ENCODE measurements around the gene PRSS3.
A peak's percentile ranks its signal among the peaks of the same experiment; 100 is the strongest.
"Not testable (repeated sequence)": the region's sequence is repeated elsewhere in the genome, so short reads cannot be mapped to it uniquely, and the experiment has no call there.

PRSS3 gene

DNA sequence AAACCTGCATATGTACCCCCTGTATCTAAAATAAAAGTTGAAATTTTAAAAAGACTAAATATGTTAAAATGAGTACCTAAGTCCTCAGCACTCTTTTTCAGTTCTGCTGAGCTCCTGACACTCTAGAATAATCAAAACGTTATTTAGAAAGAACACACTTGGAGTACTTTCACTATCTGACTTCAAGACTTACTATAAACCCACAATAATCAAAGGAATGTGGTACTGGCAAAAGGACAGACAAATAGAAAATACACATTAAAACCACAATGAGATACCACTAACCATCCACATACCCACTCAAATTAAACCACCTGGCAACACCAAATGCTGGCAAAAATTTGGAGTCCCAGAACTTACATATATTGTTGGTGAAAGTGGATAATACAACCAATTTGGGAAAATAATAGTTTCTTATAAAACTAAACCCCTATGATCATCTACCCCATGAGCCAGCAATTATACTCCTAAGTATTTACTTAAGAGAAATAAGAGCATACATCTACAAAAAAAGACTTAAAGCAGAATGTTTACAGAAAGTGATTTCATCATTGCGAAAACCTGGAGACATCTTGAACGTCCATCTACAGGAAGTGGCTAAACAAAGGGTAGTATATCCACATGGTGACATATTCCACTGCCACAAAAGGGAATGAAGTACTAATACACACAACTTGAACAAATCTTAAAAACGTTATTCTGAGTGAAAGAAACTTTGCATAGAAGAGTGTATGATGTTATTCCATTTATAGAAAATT lies 12.8 kb upstream of the PRSS3 start:
- H3K4me3 ChIP-seq (ENCODE audit: low read length): no peak overlapping the region
- DNase-seq (ENCODE audit: low read depth, low spot score): peak; percentile 42

DNA sequence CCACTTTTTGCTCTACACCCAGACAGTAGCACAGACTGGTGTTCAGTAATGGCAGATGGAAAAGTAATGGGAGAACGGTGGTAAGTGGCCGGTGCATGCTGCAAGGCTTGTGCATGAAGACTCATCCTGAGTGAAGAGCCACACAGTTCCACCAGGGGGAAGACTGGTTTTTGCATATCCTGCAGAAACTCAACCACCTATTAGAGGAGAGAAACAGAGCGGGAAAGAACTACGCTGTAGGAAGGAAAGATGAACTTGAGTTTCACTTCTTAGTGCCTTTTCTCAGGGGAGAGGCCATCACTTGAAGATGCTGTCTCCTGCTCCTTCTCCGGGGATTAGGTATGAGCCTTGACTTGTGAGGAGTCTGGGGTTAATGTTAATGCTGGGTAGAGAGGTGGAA lies 9.4 kb upstream of the PRSS3 start:
- peak; percentile 58 for DNase-seq (ENCODE audit: low read depth, low spot score)
- no peak overlapping the region for H3K4me3 ChIP-seq (ENCODE audit: low read length)

DNA sequence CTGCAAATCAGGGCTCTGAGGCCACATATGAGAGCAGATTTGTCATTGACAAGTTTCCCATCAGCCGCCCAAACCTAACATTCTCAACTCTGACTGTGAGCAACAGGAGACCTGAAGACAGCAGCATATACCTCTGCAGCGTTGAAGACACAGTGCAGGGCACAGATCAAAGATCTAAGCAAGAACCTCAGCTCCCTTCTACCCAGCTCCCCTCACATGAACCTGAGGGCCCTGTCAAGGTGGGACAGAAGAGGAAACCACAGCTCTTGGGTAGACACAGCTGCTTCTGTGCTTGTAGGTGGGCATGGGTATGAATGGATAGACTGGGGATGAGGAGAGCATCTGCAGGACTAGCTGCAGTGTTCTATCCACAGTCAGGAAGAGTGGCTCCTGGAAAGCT lies 8.7 kb upstream of the PRSS3 start:
- no peak overlapping the region for H3K4me3 ChIP-seq (ENCODE audit: low read length)
- DNase-seq (ENCODE audit: low read depth, low spot score): no peak

DNA sequence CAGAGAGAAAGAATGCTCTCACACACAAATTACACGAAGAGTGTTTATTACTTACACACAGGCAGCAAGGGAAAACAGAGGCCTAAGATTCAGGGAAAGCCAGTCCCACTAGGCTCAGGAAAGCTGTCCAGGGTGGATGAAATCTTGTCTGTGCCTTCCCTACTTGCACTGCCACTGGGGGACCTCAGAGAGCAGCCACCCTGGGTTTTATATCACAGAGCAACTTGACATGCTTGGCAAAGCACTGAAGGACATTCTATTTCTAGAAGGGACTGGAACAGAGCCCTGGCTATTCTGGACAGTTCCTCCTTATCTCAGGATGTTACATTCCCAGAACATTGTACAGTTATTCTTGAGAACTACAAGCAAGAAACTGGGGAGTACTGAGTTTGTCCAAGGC lies 7.5 kb upstream of the PRSS3 start:
- no peak for DNase-seq (ENCODE audit: low read depth, low spot score)
- no peak overlapping the region for H3K4me3 ChIP-seq (ENCODE audit: low read length)

DNA sequence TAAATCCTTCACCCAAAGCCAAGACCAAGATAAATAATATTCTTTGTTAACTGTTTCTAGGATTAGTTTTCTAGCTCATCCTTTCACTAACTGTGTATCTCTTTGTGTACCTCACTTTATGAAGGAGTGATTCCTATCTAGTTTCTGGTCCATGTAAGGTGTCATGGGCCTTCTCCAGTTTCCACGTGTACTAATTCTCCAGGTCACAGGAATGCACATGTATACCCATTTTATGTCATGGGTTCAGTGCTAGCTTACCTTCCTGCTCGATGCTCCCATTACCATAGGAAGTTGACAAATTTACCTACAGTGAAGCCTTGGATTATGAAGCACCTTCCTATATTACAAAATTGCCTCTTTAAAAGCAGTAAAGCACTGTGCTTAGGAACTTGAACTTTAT lies 5.9 kb upstream of the PRSS3 start:
- not testable (repeated sequence) for H3K4me3 ChIP-seq (ENCODE audit: low read length); DNase-seq (ENCODE audit: low read depth, low spot score)

DNA sequence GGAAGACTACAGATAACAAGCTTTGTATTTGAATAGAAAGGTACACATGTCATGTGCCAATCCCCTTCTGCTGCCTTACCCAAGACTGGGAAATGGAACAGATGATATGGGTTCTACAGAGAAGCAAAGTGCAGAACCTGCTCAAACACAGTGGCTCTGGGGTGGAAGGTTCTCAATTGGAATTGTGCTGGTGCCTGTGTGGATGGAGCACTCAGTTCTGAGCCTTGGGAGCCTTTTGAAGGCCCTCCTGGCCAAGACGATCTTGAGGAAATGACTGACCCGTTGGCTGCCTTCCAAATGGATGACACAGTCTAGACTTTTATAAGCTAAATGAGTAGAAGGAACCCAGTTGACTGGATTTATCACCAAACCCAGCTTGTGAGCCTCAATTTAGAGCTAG lies 4.2 kb upstream of the PRSS3 start:
- no peak overlapping the region for H3K4me3 ChIP-seq (ENCODE audit: low read length)
- DNase-seq (ENCODE audit: low read depth, low spot score): no peak

DNA sequence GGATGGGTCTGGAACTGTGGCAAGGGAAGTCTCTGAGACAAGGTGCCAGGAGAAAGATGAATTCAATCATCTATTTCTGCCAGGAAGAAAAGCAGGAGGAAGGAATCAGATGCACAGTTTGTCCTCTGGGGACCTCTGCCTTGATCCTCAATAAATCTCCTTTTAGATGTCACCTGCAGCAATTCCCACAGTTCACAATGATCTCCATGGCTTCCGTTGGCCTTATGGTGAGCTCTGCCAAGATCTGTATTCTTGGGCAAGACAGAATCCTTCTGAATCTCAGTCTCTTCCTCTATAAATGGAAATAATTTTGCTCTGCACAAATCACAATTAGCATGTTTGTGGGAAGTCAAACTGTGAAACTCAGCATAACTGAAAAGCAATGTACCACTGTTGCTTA lies 1.9 kb upstream of the PRSS3 start:
- not testable (repeated sequence) for H3K4me3 ChIP-seq (ENCODE audit: low read length); DNase-seq (ENCODE audit: low read depth, low spot score)

DNA sequence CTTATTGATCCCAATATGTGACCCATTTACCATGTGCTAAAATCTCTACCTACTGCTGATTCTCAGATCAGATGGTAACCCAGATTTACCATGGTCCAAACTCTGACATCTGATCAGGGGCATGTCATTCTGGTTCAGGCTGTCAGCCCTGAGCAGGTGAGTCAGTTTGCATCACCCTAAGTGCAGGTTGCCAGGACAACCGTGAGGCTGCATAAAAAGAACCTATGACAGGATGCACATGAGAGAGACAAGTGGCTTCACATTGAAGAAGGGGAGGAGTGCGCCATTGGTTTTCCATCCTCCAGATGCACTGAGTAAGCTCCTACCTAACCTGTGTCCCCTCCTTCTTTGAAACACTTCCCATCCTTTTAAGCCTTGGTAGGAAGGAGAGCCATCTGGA lies 801 bp upstream of the PRSS3 start:
- no peak overlapping the region for H3K4me3 ChIP-seq (ENCODE audit: low read length)
- no peak for DNase-seq (ENCODE audit: low read depth, low spot score)

DNA sequence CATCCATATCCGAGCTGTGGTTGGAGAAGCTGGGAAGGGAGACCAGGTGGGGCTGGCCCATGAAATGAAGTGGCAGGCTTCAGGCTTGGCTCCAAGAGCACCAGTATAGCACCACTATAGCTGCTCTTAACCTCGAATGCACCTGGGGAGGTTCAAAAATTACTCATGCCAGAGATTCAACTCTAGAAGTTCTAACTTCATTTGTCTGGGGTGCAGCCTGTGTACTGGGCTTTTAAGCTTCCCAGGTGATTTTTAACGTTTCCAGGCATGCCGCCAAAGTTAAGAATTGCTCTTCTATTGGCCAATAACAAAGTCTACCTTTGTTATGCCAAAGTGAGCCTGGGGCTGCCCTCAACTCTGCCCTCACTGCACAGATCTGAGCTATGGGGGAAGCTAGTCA lies 458 bp downstream of the PRSS3 start:
- H3K4me3 ChIP-seq (ENCODE audit: low read length): no peak overlapping the region
- no peak for DNase-seq (ENCODE audit: low read depth, low spot score)

DNA sequence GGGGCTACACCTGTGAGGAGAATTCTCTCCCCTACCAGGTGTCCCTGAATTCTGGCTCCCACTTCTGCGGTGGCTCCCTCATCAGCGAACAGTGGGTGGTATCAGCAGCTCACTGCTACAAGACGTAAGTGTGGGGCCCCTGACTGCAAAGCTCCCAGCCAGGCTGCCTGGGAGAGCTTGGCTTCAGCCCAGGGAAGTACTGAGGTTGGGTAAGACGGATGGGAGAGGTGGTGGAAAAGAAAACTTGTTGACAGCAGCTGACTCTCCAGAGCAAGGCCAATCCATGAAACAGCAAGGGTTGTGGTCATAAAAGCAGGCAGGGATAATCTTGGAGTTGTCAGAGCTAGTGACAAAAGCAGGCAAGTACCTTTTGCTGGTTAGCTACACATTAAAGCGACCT lies 1.3 kb downstream of the PRSS3 start:
- not testable (repeated sequence) for DNase-seq (ENCODE audit: low read depth, low spot score); H3K4me3 ChIP-seq (ENCODE audit: low read length)

DNA sequence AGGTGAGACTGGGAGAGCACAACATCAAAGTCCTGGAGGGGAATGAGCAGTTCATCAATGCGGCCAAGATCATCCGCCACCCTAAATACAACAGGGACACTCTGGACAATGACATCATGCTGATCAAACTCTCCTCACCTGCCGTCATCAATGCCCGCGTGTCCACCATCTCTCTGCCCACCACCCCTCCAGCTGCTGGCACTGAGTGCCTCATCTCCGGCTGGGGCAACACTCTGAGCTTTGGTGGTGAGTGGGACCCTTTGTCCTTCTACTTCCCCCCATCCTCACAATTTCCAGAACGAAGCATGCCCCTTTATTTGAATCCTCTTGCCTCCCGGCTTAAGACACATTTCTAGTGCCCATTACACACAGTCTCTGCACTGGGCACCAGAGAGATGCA lies 2.5 kb downstream of the PRSS3 start:
- no peak overlapping the region for H3K4me3 ChIP-seq (ENCODE audit: low read length)
- DNase-seq (ENCODE audit: low read depth, low spot score): no peak

DNA sequence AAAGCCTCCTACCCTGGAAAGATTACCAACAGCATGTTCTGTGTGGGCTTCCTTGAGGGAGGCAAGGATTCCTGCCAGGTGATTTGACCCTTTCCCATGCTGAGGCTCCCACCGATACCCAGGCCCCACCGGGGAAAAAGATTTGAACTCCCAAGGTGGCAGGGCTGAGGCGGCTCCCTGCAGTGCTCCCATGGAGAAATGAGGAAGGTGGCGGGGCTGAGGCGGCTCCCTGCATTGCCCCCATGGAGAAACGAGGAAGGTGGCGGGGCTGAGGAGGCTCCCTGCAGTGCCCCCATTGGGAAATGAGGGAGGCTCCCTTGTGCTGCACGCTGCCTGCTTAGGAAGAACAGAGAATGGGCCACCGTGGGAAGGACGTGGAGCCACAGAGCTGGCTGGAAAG lies 3.2 kb downstream of the PRSS3 start:
- H3K4me3 ChIP-seq (ENCODE audit: low read length): no peak overlapping the region
- DNase-seq (ENCODE audit: low read depth, low spot score): no peak

DNA sequence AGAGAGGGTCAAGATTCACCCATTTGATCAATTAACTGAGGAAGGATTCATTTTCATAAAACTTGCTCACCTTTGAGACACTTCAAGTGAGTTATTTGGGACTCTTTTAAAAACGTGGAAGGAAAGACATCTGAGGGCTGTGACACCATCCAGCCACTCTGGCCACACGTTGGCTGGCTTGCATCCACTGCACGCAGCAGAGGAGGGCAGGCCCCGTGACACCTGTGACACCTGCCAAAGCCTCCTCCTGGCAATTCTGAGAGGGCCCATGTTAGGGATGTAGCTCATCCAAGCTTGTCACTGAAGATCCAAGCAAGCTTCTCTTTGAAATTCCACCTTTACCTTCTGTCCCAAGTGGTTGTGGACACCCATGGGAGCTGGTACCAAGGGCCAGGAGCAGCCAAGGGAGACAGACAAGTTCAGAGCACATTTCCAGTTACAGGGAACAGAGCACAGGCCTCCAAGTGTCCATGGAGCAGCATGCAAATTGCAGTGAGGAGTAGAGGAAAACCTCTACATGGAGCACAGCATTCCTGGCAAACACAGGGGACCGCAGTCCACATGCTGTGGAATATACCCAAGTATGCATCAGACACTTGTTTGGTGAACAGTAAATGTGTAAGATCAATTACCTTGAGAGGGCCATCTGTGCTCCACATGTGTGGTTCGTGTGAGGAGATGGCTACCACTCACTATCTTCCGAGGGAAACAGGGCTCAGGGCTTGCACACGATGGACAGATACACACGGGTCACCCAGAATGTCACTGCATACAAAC lies 4.8 kb downstream of the PRSS3 start:
- no peak for DNase-seq (ENCODE audit: low read depth, low spot score)
- no peak overlapping the region for H3K4me3 ChIP-seq (ENCODE audit: low read length)

DNA sequence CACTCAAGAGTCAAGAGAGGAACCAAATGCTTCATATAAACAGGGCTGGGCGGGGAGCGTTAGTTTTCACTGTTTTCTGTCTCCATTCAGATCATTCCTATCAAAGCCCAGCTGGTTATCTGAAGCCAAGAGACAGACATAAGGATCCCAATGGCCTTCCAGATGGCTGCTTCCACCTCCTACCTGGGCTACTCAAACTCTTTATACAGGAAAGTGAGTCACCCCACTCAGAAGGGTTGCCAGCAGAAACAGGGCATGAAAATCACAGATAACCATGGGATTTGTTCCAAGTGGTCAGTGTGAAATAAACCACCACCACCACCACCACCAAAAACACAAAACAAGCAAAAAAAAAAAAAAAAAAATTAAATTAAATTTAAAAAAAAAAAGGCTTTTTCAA lies 5.5 kb downstream of the PRSS3 start:
- no peak for DNase-seq (ENCODE audit: low read depth, low spot score)
- no peak overlapping the region for H3K4me3 ChIP-seq (ENCODE audit: low read length)

DNA sequence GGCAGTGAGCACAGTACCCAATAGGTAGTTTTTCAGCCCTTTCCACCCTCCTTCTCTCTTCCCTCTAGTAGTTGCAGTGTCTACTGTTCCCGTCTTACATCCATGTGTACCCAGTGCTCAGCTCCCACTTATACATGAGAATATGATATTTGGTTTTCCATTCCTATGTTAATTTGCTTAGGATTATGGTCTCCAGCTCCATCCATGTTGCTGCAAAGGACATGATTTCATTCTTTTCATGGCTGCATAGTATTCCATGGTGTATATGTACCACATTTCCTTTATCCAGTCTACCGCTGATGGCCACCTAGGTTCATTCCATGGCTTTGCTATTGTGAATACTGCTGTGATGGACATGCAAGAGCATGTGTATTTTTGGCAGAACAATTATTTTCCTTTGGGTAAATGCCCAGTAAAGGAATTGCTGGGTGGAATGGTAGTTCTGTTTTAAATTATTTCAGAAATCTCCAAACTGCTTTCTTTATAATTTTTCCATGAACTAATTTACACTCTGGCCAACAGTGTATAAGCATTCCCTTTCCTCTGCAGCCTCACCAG lies 6.7 kb downstream of the PRSS3 start:
- DNase-seq (ENCODE audit: low read depth, low spot score); H3K4me3 ChIP-seq (ENCODE audit: low read length): not testable (repeated sequence)

DNA sequence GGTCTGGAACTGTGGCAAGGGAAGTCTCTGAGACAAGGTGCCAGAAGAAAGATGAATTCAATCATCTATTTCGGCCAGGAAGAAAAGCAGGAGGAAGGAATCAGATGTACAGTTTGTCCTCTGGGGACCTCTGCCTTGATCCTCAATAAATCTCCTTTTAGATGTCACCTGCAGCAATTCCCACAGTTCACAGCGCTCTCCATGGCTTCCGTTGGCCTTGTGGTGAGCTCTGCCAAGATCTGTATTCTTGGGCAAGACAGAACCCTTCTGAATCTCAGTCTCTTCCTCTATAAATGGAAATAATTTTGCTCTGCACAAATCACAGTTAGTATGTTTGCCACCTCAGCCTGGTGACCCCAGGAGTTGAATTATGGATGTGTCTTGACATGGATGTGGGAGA lies 8.8 kb downstream of the PRSS3 start:
- not testable (repeated sequence) for H3K4me3 ChIP-seq (ENCODE audit: low read length); DNase-seq (ENCODE audit: low read depth, low spot score)

DNA sequence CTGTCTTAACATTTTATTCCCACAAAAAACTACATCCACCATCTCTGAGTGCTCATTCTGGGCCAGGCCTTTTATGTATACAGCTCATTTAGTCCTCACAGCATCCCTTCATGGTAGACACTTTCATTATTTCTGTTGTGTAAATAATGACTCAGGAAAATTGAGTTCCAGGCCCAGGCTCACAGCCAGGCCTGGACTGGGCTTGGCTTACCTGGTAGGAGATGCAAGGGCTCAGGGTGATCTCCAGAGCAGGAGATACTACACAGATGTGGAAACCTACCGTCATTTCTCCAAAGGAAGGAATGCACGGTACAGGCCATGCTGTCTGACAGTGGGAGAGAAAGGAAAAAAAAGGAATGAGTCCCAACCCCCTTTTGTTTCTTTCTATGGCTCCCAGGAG lies 11.8 kb downstream of the PRSS3 start:
- DNase-seq (ENCODE audit: low read depth, low spot score); H3K4me3 ChIP-seq (ENCODE audit: low read length): not testable (repeated sequence)

DNA sequence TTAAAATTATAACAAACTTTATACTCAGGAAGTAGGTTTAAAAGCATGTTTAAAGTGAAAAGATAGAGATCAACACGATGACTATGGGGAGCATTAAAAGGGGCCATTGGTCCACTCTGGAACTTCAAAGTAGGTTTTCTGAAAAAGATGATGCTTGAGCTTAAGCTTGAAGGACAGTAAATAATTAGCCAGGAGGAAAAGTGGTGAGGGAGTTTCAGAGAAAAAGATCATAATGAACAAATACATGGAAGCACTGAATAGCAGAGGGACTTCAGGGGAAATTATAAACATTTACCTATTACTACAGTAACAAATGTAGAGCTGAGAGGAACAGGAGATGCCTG lies 13.6 kb downstream of the PRSS3 start:
- DNase-seq (ENCODE audit: low read depth, low spot score); H3K4me3 ChIP-seq (ENCODE audit: low read length): not testable (repeated sequence)

DNA sequence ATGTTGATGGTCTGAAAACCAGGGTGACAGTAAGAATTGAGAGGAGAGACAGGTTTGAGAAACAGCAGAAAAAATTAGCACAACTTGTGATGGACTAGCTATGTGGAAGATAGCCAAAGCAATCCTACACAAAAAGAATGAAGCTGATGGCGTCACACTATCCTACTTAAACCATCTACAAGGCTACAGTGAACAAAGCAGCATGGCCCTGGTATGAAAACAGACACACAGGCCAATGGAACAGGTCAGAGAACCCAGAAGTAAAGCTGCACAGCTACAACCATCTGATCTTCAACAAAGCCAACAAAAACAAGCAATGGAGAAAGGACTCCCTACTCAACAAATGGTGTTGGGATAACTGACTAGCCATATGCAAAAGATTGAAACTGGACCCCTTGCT lies 14.1 kb downstream of the PRSS3 start:
- H3K4me3 ChIP-seq (ENCODE audit: low read length): no peak overlapping the region

More for the DNA sequence above, 14.1 kb downstream of the PRSS3 start:
- no peak for DNase-seq (ENCODE audit: low read depth, low spot score)

All from Jurkat, Clone E6-1 (cell line).